HepG2 (cell line): ENCODE measurements around the gene PPP6R2. TPM values are rescaled to one million over a fixed set of nuclear protein-coding genes. Genes with fewer than 3 reads are reported as not detected.

Source experiments
- ATAC-seq: fragments of 200-7000 bp; cut with Tn5 transposase; 3 replicates; pipeline ENCODE4 v1.9.1; 2020; ENCODE audit warnings: mild to moderate bottlenecking, moderate library complexity
- BruUV-seq: library from RNA; stranded (reverse); fragments of 400-500 nt; replicated peaks from 2 replicates; lab custom pipeline; 2021; lab: Mats Ljungman, UMichigan
- CTCF ChIA-PET: fragments of 300-600 bp; formaldehyde crosslinking; extraction: SDS; loops from one replicate; lab custom pipeline; 2021; ENCODE audit warnings: low total read pairs, inconsistent platforms, low intra/inter-chr PET ratio; lab: Yijun Ruan, JAX
- POLR2A ChIA-PET: fragments of 350-600 bp; sonication (Branson Sonifier 250); formaldehyde crosslinking; loops from one replicate; lab custom pipeline; 2020; ENCODE audit warnings: antibody characterized with exemption, inconsistent platforms; lab: Yijun Ruan, JAX
- DNase-seq: peaks from one replicate; pipeline ENCODE4 v3.0.0-alpha.2; 2015; ENCODE audit warnings: low spot score
- FAIRE-seq: peaks from 3 replicates; lab custom pipeline; 2011; peaks lifted over from hg19 to GRCh38; lab: Jason Lieb, UNC
- H2AFZ ChIP-seq: one replicate; pipeline ENCODE4 v1.6.1; 2011; ENCODE audit warnings: low read length, inconsistent platforms
- H3K27ac ChIP-seq: fragments of 300-600 bp; 3 replicates; pipeline ENCODE4 v1.8.0; 2011; ENCODE audit warnings: mixed run types, mild to moderate bottlenecking, mixed read lengths, low read length, inconsistent platforms; ENCODE audit not compliant: insufficient read depth; ENCODE audit errors: extremely low read length
- H3K27me3 ChIP-seq, 2 experiments: fragments of 200-600 bp in 1 of 2; 2 replicates in 1 of 2; 3 replicates in 1 of 2; pipeline versions ENCODE4 v1.6.0 to v1.8.0; 2011; ENCODE audit warnings: low read length in 2 of 2, mild to moderate bottlenecking in 2 of 2, moderate library complexity in 2 of 2, inconsistent platforms in 1 of 2; ENCODE audit not compliant: insufficient read depth in 2 of 2, control insufficient read depth in 1 of 2
- H3K36me3 ChIP-seq, 2 experiments: fragments of 200-600 bp in 1 of 2; replicated peaks in 1 of 2; 2 replicates in 1 of 2; 3 replicates in 1 of 2; pipeline versions ENCODE4 v1.5.1 to v1.8.0; 2011; ENCODE audit warnings: low read length in 2 of 2, inconsistent platforms in 1 of 2; ENCODE audit not compliant: insufficient read depth in 2 of 2, control insufficient read depth in 1 of 2
- H3K4me1 ChIP-seq: 2 replicates; pipeline ENCODE4 v1.5.1; 2012; ENCODE audit warnings: low read length, inconsistent platforms; ENCODE audit not compliant: insufficient read depth
- H3K4me2 ChIP-seq: 2 replicates; pipeline ENCODE4 v1.6.0; 2011; ENCODE audit warnings: low read depth, low read length, inconsistent platforms
- H3K4me3 ChIP-seq, 3 experiments: fragments of 200-600 bp in 1 of 3; sonication (generic), shearing (Covaris generic) in 1 of 3; replicated peaks in 1 of 3; 2 replicates each; pipeline ENCODE4 v1.5.1; 2011 to 2016; ENCODE audit warnings: low read length in 3 of 3, inconsistent platforms in 2 of 3, low read depth in 2 of 3, mild to moderate bottlenecking in 2 of 3, control low read depth in 1 of 3, mixed read lengths in 1 of 3; ENCODE audit not compliant: insufficient read depth in 1 of 3
- H3K79me2 ChIP-seq: one replicate; pipeline ENCODE4 v1.6.1; 2011; ENCODE audit warnings: low read length, inconsistent platforms; ENCODE audit not compliant: insufficient read depth
- H3K9ac ChIP-seq: 2 replicates; pipeline ENCODE4 v1.6.0; 2011; ENCODE audit warnings: mild to moderate bottlenecking, low read depth, low read length, inconsistent platforms; ENCODE audit not compliant: insufficient read depth
- H3K9me3 ChIP-seq: 2 replicates; pipeline ENCODE4 v1.5.1; 2012; ENCODE audit warnings: mild to moderate bottlenecking, low read length
- H4K20me1 ChIP-seq: 2 replicates; pipeline ENCODE4 v1.6.0; 2011; ENCODE audit warnings: inconsistent platforms, mild to moderate bottlenecking, low read length, moderate library complexity; ENCODE audit not compliant: insufficient read depth
- AGO2 ChIP-seq: fragments of 200-400 bp; formaldehyde crosslinking; optimal IDR thresholded peaks from 2 replicates; pipeline ENCODE3; 2017; ENCODE audit warnings: mild to moderate bottlenecking, low read depth, low read length, moderate library complexity
- MIER2 ChIP-seq: IDR thresholded peaks from 2 replicates; pipeline ENCODE4 v1.6.1; 2016; ENCODE audit warnings: missing biosample characterization, missing genetic modification reagents
- NKX3-1 ChIP-seq: sonication (generic); formaldehyde crosslinking; IDR thresholded peaks from 2 replicates; pipeline ENCODE4 v1.5.0; 2020; ENCODE audit warnings: missing genetic modification reagents
- POLR2A ChIP-seq, 2 experiments: IDR thresholded peaks; 2 replicates each; pipeline ENCODE4 v1.6.1; 2011; ENCODE audit warnings: low read depth in 2 of 2, low read length in 2 of 2, mild to moderate bottlenecking in 1 of 2, moderate library complexity in 1 of 2; ENCODE audit not compliant: insufficient read depth in 1 of 2
- POLR2AphosphoS5 ChIP-seq: IDR thresholded peaks from 2 replicates; pipeline ENCODE4 v1.6.1; 2012; ENCODE audit warnings: low read depth, low read length
- SMAD1 ChIP-seq: sonication (generic); formaldehyde crosslinking; IDR thresholded peaks from 2 replicates; pipeline ENCODE4 v1.4.0; 2020; ENCODE audit warnings: missing genetic modification reagents, low read depth, mild to moderate bottlenecking, borderline replicate concordance
- SRY ChIP-seq: sonication (generic); formaldehyde crosslinking; IDR thresholded peaks from 2 replicates; pipeline ENCODE4 v1.8.0; 2022; ENCODE audit warnings: mild to moderate bottlenecking, missing genetic modification reagents
- STAG1 ChIP-seq: sonication (generic); formaldehyde crosslinking; IDR thresholded peaks from 2 replicates; pipeline ENCODE4 v1.4.0; 2020; ENCODE audit warnings: missing genetic modification reagents
- WGBS: methylation state at CpG from one replicate; pipeline ENCODE4 v1.1.6; 2017; ENCODE audit warnings: low lambda C conversion rate; 5-methylcytosine and 5-hydroxymethylcytosine counted together
- in situ Hi-C: cut with HindIII; loops from 2 replicates; pipeline ENCODE4 v1.10.0; 2017; ENCODE audit warnings: low pct_unique_long_range_greater_than_20kb; ENCODE audit not compliant: extremely low pct_ligation_motif_present
- intact Hi-C: fragments of 100-400 bp; cut with micrococcal nuclease; formaldehyde crosslinking; loops from one replicate; pipeline ENCODE4 v1.10.0; 2022; ENCODE audit not compliant: unreplicated experiment
- polyA plus RNA-seq, 8 experiments: library from polyadenylated mRNA; depleted of rRNA in 3 of 8; stranded (reverse) in 7 of 8; unstranded in 1 of 8; fragments of >200 nt; fragmentation: Illumina TruSeq in 4 of 8; extraction: Trizol in 4 of 8; gene quantifications; 2 replicates each; pipeline versions ENCODE4 v1.2.1 to v1.2.3, GENCODE V29; 2011 to 2016; ENCODE audit warnings: low read depth in 4 of 8, missing spikeins in 1 of 8, mixed read lengths in 1 of 8; ENCODE audit not compliant: insufficient read depth in 1 of 8
- total RNA-seq, 5 experiments: library from RNA; depleted of rRNA; stranded (reverse); fragments of >200 nt; fragmentation: Illumina TruSeq; extraction: Trizol; gene quantifications; 2 replicates each; pipeline ENCODE4 v1.2.3, GENCODE V29; 2016; ENCODE audit warnings: low read depth in 1 of 5
- TF ChIP-seq, protein P1 (sequence below): sonication (generic); formaldehyde crosslinking; IDR thresholded peaks from 2 replicates; pipeline ENCODE4 v1.4.0; 2020; ENCODE audit warnings: missing genetic modification reagents
- TF ChIP-seq, protein P2 (sequence below): sonication (generic); formaldehyde crosslinking; IDR thresholded peaks from 2 replicates; pipeline ENCODE4 v1.5.0; 2020; ENCODE audit warnings: missing genetic modification reagents, mild to moderate bottlenecking, borderline replicate concordance

PPP6R2 gene
- total and polyA plus RNA-seq, 2 of the 13 experiments (the other 11 are each of a cell fraction or from before 2014, with no cell fraction given), result 55.0 to 102 TPM

- H3K4me2 ChIP-seq, result no peak overlapping the region
- ATAC-seq, result no peak
- intact Hi-C loops, result no loop called here
- no peak overlapping the region for H3K4me3 ChIP-seq
- peaks cover 42 to 58% of the 10 kb centered on the region in 2 experiments; a peak in 4 of 5 replicates for H3K36me3 ChIP-seq
- FAIRE-seq, result no peak
- DNase-seq, result no peak
- peak; percentile 66 for TF ChIP-seq AGO2
- no peak for TF ChIP-seq POLR2AphosphoS5
- TF ChIP-seq STAG1, result no peak
- H2AFZ ChIP-seq, result no peak overlapping the region
- no peak overlapping the region for H3K9ac ChIP-seq
- H4K20me1 ChIP-seq, result peaks cover 4% of the 10 kb centered on the region; the same call in 1 of the 2 replicates
- ChIA-PET POLR2A (interaction anchor here (0.7 kb wide), 1 partner anchor 84 kb away, joined by 3 read pairs; the partner anchor contains the start of gene SCO2), CTCF (no interaction called here)
- H3K27me3 ChIP-seq, result no peaks in the 10 kb centered on the region
- no TSS peak for BruUV-seq
- H3K27ac ChIP-seq, result no peak overlapping the region
- 91% methylated on average over 6 of the region's 17 CpGs for WGBS
- H3K4me1 ChIP-seq, result no peaks in the 10 kb centered on the region; the same call in 1 of the 2 replicates
- no peaks in the 10 kb centered on the region for H3K9me3 ChIP-seq
- in situ Hi-C loops, result no loop called here
- H3K79me2 ChIP-seq, result no peaks in the 10 kb centered on the region
Measured at GRCh38 chr22:50441428-50441993, 98.4 kb downstream of the PPP6R2 start.

GRCh38 chr22:50443197-50443596 lies 100.1 kb downstream of the PPP6R2 start:
- H3K27ac ChIP-seq, result no peak overlapping the region
- H3K4me3 ChIP-seq, result no peak overlapping the region
- H3K79me2 ChIP-seq, result no peaks in the 10 kb centered on the region
- H4K20me1 ChIP-seq, result peaks cover 4% of the 10 kb centered on the region; the same call in 1 of the 2 replicates
- H3K36me3 ChIP-seq, result peaks cover 41 to 52% of the 10 kb centered on the region in 2 experiments; a peak in 4 of 5 replicates
- H3K4me1 ChIP-seq, result no peaks in the 10 kb centered on the region; the same call in 1 of the 2 replicates
- H2AFZ ChIP-seq, result no peak overlapping the region
- H3K9me3 ChIP-seq, result no peaks in the 10 kb centered on the region
- BruUV-seq, result TSS peak; percentile 54
- no peak overlapping the region for H3K4me2 ChIP-seq
- no peak for DNase-seq
- TF ChIP-seq, protein P1, sequence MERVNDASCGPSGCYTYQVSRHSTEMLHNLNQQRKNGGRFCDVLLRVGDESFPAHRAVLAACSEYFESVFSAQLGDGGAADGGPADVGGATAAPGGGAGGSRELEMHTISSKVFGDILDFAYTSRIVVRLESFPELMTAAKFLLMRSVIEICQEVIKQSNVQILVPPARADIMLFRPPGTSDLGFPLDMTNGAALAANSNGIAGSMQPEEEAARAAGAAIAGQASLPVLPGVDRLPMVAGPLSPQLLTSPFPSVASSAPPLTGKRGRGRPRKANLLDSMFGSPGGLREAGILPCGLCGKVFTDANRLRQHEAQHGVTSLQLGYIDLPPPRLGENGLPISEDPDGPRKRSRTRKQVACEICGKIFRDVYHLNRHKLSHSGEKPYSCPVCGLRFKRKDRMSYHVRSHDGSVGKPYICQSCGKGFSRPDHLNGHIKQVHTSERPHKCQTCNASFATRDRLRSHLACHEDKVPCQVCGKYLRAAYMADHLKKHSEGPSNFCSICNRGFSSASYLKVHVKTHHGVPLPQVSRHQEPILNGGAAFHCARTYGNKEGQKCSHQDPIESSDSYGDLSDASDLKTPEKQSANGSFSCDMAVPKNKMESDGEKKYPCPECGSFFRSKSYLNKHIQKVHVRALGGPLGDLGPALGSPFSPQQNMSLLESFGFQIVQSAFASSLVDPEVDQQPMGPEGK (CRISPR knock-in tag), result 0 out of 2 replicates have a peak, but pooled peaks have one; percentile 42
- no peak for TF ChIP-seq MIER2 (CRISPR knock-in tag)
- no peak for TF ChIP-seq NKX3-1 (CRISPR knock-in tag)
- no peak for TF ChIP-seq SMAD1 (CRISPR knock-in tag)
- TF ChIP-seq SRY, result no peak
- TF ChIP-seq, protein P2, sequence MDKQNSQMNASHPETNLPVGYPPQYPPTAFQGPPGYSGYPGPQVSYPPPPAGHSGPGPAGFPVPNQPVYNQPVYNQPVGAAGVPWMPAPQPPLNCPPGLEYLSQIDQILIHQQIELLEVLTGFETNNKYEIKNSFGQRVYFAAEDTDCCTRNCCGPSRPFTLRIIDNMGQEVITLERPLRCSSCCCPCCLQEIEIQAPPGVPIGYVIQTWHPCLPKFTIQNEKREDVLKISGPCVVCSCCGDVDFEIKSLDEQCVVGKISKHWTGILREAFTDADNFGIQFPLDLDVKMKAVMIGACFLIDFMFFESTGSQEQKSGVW (CRISPR knock-in tag), result no peak
- peak in 1 of 2 experiments; percentile 7; a peak in 1 of 4 replicates for TF ChIP-seq POLR2A (IDR thresholded peaks at IDR 0.05; ENCODE audit: insufficient read depth in 1 of 2, low read depth in 2 of 2, low read length in 2 of 2)
- CTCF ChIA-PET, result no interaction called here
- no peak for ATAC-seq
- no peak for FAIRE-seq
- POLR2A ChIA-PET, result no interaction called here
- 93% methylated on average over 12 of the region's 15 CpGs for WGBS
- in situ Hi-C loops, result no loop called here
- no peaks in the 10 kb centered on the region for H3K27me3 ChIP-seq
- H3K9ac ChIP-seq, result no peak overlapping the region
- intact Hi-C loops, result no loop called here
